T-helper 9 cell (primary cell): ENCODE measurements around the gene PACS1.
"Not testable (repeated sequence)": the region's sequence is repeated elsewhere in the genome, so short reads cannot be mapped to it uniquely, and the experiment has no call there.

Experiments used
- DNase-seq: peaks from one replicate; pipeline ENCODE4 v3.0.0-alpha.2; 2020
- total RNA-seq, 2 donors: gene quantifications; one replicate each; lab custom pipeline; 2026; lab: John Stamatoyannopoulos, UW

PACS1 gene
- 107 to 129 reads per million in 2 donors for total RNA-seq

- DNase-seq: peak; percentile 68
Observed at GRCh38 chr11:66069715-66070603, at the start of gene PACS1. PACS1 (plus strand) TSS chr11:66070272; CDS start chr11:66070487, 215 bp downstream.

GRCh38 chr11:66020618-66021357 lies 49.3 kb upstream of the PACS1 start:
- no peak for DNase-seq

- peak; percentile 77 for DNase-seq
Observed at GRCh38 chr11:66022401-66023185, 47.5 kb upstream of the PACS1 start.

GRCh38 chr11:66023186-66023440 lies 47.0 kb upstream of the PACS1 start:
- DNase-seq: not testable (repeated sequence)

GRCh38 chr11:66026017-66026529 lies 44.0 kb upstream of the PACS1 start, which contains the start of gene CATSPER1:
CATSPER1 (minus strand) TSS chr11:66026479; CDS start chr11:66026379, 100 bp downstream.
- no peak for DNase-seq

- no peak for DNase-seq
Observed at GRCh38 chr11:66032957-66033735, 36.9 kb upstream of the PACS1 start.

GRCh38 chr11:66035653-66036333 lies 34.3 kb upstream of the PACS1 start:
- no peak for DNase-seq

GRCh38 chr11:66036334-66036710 lies 33.8 kb upstream of the PACS1 start:
- no peak for DNase-seq

- no peak for DNase-seq
Observed at GRCh38 chr11:66037327-66037726, 32.7 kb upstream of the PACS1 start.

GRCh38 chr11:66039765-66040164 lies 30.3 kb upstream of the PACS1 start:
- DNase-seq: no peak

GRCh38 chr11:66042227-66042995 lies 27.7 kb upstream of the PACS1 start:
- no peak for DNase-seq

- no peak for DNase-seq
Observed at GRCh38 chr11:66042996-66043906, 26.8 kb upstream of the PACS1 start.

- no peak for DNase-seq
Observed at GRCh38 chr11:66044757-66045156, 25.3 kb upstream of the PACS1 start.

- peak; percentile 88 for DNase-seq
Observed at GRCh38 chr11:66045177-66045639, 24.9 kb upstream of the PACS1 start.

GRCh38 chr11:66046901-66047300 lies 23.2 kb upstream of the PACS1 start:
- DNase-seq: no peak

GRCh38 chr11:66047541-66048365 lies 22.3 kb upstream of the PACS1 start:
- DNase-seq: no peak

GRCh38 chr11:66048547-66049323 lies 21.3 kb upstream of the PACS1 start, which contains the start of gene GAL3ST3:
GAL3ST3 (minus strand) TSS chr11:66049161; CDS start chr11:66045415, 3,746 bp downstream.
- DNase-seq: no peak
